D721Med (cell line): Measurements from ENCODE around the gene ARHGAP32.
A peak's percentile ranks its signal among the peaks of the same experiment; 100 is the strongest.

ENCODE experiments used
- DNase-seq: peaks from one replicate; pipeline ENCODE4 v3.0.0; 2011; ENCODE audit warnings: low spot score; ENCODE audit not compliant: insufficient read length
- FAIRE-seq: peaks from 2 replicates; lab custom pipeline; 2011; peaks lifted over from hg19 to GRCh38; lab: Jason Lieb, UNC
- CTCF ChIP-seq: IDR thresholded peaks from 2 replicates; pipeline ENCODE4 v1.5.1; 2012; ENCODE audit warnings: mild to moderate bottlenecking, control low read depth; ENCODE audit not compliant: insufficient read depth; ENCODE audit errors: missing control alignments

Gene ARHGAP32

GRCh38 chr11:129040934-129041333, 151.2 kb downstream of the ARHGAP32 start:
- FAIRE-seq: no peak
- TF ChIP-seq CTCF: no peak
- DNase-seq: no peak

DNA sequence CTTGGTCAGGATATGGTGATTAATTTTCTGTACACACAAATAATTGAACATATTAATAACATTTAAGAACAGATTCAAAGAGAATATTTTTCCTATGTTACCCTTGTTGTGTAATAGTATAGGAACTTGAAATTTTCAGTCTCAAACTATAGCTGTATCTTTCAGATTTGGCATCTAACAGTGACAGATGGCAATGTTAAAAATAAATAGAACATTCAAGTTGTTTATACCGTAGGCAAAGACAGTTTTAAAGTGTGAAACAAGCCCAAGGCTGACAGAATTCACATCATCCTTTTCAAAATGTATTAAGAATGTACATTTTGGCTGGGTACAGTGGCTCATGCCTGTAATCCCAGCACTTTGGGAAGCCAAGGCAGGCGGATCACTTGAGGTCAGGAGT, 156.9 kb downstream of the ARHGAP32 start:
- no peak for TF ChIP-seq CTCF
- no peak for FAIRE-seq
- no peak for DNase-seq

GRCh38 chr11:129034001-129034400, 158.1 kb downstream of the ARHGAP32 start:
- FAIRE-seq (no peak), DNase-seq (no peak)
- no peak for TF ChIP-seq CTCF

DNA sequence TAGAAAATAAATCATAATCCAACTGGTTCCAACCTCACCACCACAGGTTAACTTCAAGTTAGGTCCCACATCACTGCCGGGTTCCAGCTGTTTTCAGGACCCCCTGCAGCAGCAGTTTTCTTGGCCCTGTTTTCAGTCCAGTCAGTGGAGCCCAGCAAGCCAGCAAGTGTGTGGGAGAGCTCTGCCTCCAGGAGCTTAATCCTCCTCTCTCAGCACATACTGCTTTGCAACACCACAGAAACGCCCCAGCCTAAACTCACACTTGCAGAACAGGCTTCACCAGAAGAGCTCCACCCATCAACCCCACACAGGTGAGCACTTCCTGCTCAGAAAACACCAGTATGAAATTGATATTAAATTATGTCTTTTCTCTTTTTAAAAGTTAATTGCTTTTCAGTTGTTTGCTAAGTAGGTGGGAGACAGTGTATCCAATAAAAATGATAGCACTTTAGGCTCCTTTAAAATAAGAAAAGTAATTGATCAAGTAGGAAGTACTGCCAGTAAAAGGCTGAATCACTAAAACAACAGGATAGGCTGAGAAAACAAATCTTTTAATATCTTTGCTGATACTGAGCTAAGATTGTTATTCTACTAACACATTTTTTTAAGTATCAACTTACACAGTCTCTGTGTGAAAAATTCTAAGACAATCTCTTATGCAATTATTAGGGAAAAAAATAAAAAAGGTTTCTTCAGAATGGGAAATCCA, 168.0 kb downstream of the ARHGAP32 start:
- no peak for DNase-seq
- FAIRE-seq: no peak
- TF ChIP-seq CTCF: no peak

DNA sequence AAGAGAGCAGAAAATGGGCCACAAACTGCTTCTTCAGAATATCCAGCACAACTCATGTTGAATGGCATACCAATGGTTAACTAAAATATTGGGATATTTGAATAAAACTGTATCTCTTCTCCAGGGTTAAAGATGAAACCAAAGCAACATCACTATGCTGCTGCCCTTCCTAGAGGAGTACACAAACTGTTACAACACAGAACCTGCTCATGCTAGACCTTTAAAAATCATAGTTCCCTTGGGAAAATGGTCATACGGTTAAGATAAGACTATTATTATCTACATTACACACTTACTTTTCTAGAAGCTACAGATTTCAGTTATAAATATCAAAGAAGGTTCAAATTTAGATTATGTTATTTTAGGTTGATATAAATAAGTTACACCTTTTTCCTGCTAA, 170.8 kb downstream of the ARHGAP32 start:
- no peak for TF ChIP-seq CTCF
- DNase-seq: no peak
- peak; percentile 69 for FAIRE-seq

DNA sequence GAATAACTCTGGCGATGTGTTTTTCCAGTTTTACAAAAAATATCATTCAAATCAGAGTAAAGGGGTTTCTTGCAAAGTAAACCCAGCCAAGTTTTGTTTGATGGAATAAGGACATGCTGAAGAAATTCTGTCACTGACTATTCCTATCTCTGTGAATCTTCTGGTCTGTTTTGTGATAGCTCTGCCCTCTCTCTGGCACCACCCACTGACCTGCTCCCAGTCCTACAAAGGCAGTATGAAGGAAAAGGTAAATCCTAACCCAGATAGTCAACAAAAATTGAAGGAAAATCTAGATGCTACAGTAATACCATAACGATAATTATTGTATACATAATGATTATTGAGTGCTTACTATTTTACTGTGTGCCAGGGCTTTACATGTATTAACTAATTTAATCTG, 173.1 kb downstream of the ARHGAP32 start:
- peak; percentile 35 for TF ChIP-seq CTCF
- DNase-seq (no peak), FAIRE-seq (no peak)

- DNase-seq (no peak), FAIRE-seq (no peak)
- no peak for TF ChIP-seq CTCF
These were observed 174.0 kb downstream of the ARHGAP32 start for GRCh38 chr11:129018126-129018525.
